GM18870 (cell line): Measurements from ENCODE around the gene RNF14.

Experiments
- ATAC-seq: cut with Tn5 transposase; IDR thresholded peaks from one replicate; pipeline ENCODE4 v1.9.1; 2021; ENCODE audit warnings: moderate library complexity; ENCODE audit not compliant: unreplicated experiment

Gene RNF14

GRCh38 chr5:141945511-141946051 is 23.3 kb upstream of the RNF14 start:
- ATAC-seq: no peak

- ATAC-seq: no peak
Observed at GRCh38 chr5:141947316-141947715, 21.6 kb upstream of the RNF14 start.

- ATAC-seq: no peak
Observed at GRCh38 chr5:141948812-141949211, 20.1 kb upstream of the RNF14 start.

GRCh38 chr5:141949511-141949910 is 19.4 kb upstream of the RNF14 start:
- no peak for ATAC-seq

GRCh38 chr5:141950207-141951005 is 18.5 kb upstream of the RNF14 start:
- ATAC-seq: no peak

- ATAC-seq: no peak
Observed at GRCh38 chr5:141951332-141951781, 17.5 kb upstream of the RNF14 start.

- ATAC-seq: no peak
Observed at GRCh38 chr5:141952020-141952419, 16.9 kb upstream of the RNF14 start.

GRCh38 chr5:141954194-141954593 is 14.7 kb upstream of the RNF14 start:
- no peak for ATAC-seq

- no peak for ATAC-seq
Observed at GRCh38 chr5:141957367-141957996, 11.4 kb upstream of the RNF14 start.

GRCh38 chr5:141958113-141958512 is 10.8 kb upstream of the RNF14 start, which contains the start of gene PCDH12:
Gene PCDH12 (minus strand): TSS chr5:141958202. CDS start chr5:141957851, 351 bp downstream.
- ATAC-seq: no peak

GRCh38 chr5:141958546-141959172 is 10.2 kb upstream of the RNF14 start:
- ATAC-seq: no peak

GRCh38 chr5:141960018-141960417 is 8.9 kb upstream of the RNF14 start:
- ATAC-seq: no peak

GRCh38 chr5:141960449-141961323 is 8.2 kb upstream of the RNF14 start:
- peak; percentile 92 for ATAC-seq

- no peak for ATAC-seq
Observed at GRCh38 chr5:141961466-141961865, 7.4 kb upstream of the RNF14 start.

- no peak for ATAC-seq
Observed at GRCh38 chr5:141963701-141964100, 5.2 kb upstream of the RNF14 start.

- no peak for ATAC-seq
Observed at GRCh38 chr5:141965071-141965470, 3.8 kb upstream of the RNF14 start.

- ATAC-seq: no peak
Observed at GRCh38 chr5:141966275-141966962, 2.5 kb upstream of the RNF14 start.

- ATAC-seq: no peak
Observed at GRCh38 chr5:141966963-141967333, 2.0 kb upstream of the RNF14 start.

- ATAC-seq: peak; percentile 74
Observed at GRCh38 chr5:141969783-141970771, 1.2 kb downstream of the RNF14 start.
